ENCODE measurements around the gene SHB. TPM values are rescaled to one million over a fixed set of nuclear protein-coding genes. Genes with fewer than 3 reads are reported as not detected.

SHB gene
- total RNA-seq, 8 experiments from 2014 or later, result 2.8 to 12.8 (median 8.7) TPM

GRCh38 chr9:37941253-37941652, 127.8 kb downstream of the SHB start:
- H3K4me3 ChIP-seq, result no peak overlapping the region
- peaks cover 49 to 63% of the 10 kb centered on the region in 2 donors for H3K4me1 ChIP-seq (replicated peaks in 1 of 2)
- 80 to 100% (median 100%) methylated on average over 1 to 2 of the region's 2 CpGs; no CpG with 5 or more reads in 7 of the 10 experiments for WGBS, 10 experiments
- in situ Hi-C loops (cut with MboI; ENCODE audit: low pct_unique_long_range_greater_than_20kb in 2 of 9, low sequenced_read_pairs in 9 of 9, unreplicated experiment in 9 of 9), result loop anchor here in 1 of 9 experiments (25.0 kb wide), 1 partner anchor 96 kb away; no protein-coding TSS in a partner anchor
- no peak overlapping the region for H3K27ac ChIP-seq
- ATAC-seq (replicated peaks in 6 of 8), result no peak

- in situ Hi-C loops (cut with MboI; ENCODE audit: low pct_unique_long_range_greater_than_20kb in 2 of 9, low sequenced_read_pairs in 9 of 9, unreplicated experiment in 9 of 9), result loop anchor here in 1 of 9 experiments (25.0 kb wide), 1 partner anchor 98 kb away; no protein-coding TSS in a partner anchor
- no peak overlapping the region for H3K27ac ChIP-seq
Observed at GRCh38 chr9:37939575-37940095, 129.4 kb downstream of the SHB start.

GRCh38 chr9:37938121-37938891, 130.7 kb downstream of the SHB start:
- Histone ChIP-seq H3K4me3 (no peak overlapping the region), H3K4me1 (replicated peaks in 1 of 2) (peaks cover 52 to 55% of the 10 kb centered on the region in 2 donors), H3K27ac (peak overlapping the region; percentile 52 to 81)
- peak; percentile 44 to 81 (median 73) for ATAC-seq (replicated peaks in 6 of 8)
- WGBS, 10 experiments, result 0 to 59% (median 39%) methylated on average over 1 to 10 of the region's 22 CpGs; no CpG with 5 or more reads in 2 of the 10 experiments
- in situ Hi-C loops (cut with MboI; ENCODE audit: low pct_unique_long_range_greater_than_20kb in 2 of 9, low sequenced_read_pairs in 9 of 9, unreplicated experiment in 9 of 9), result loop anchor here in 1 of 9 experiments (25.0 kb wide), 1 partner anchor 99 kb away; no protein-coding TSS in a partner anchor

More at GRCh38 chr9:37939575-37940095, 129.4 kb downstream of the SHB start:
- ATAC-seq (replicated peaks in 6 of 8), result no peak
- H3K4me3 ChIP-seq, result no peak overlapping the region
- peaks cover 52 to 63% of the 10 kb centered on the region in 2 donors for H3K4me1 ChIP-seq (replicated peaks in 1 of 2)
- WGBS, 10 experiments, result 71 to 100% (median 88%) methylated on average over 1 to 5 of the region's 6 CpGs; no CpG with 5 or more reads in 4 of the 10 experiments

GRCh38 chr9:37937366-37937765, 131.7 kb downstream of the SHB start:
- in situ Hi-C loops (cut with MboI; ENCODE audit: low pct_unique_long_range_greater_than_20kb in 2 of 9, low sequenced_read_pairs in 9 of 9, unreplicated experiment in 9 of 9), result loop anchor here in 1 of 9 experiments (25.0 kb wide), 1 partner anchor 100 kb away; no protein-coding TSS in a partner anchor
- Histone ChIP-seq H3K4me3 (no peak overlapping the region), H3K27ac (peak overlapping the region; percentile 21 to 81), H3K4me1 (replicated peaks in 1 of 2) (peaks cover 45 to 46% of the 10 kb centered on the region in 2 donors)
- peak in 1 of 8 experiments; percentile 44 for ATAC-seq (replicated peaks in 6 of 8)
- WGBS, 10 experiments, result 40 to 88% (median 71%) methylated on average over 1 to 9 of the region's 9 CpGs; no CpG with 5 or more reads in 1 of the 10 experiments

- Histone ChIP-seq H3K4me1 (replicated peaks in 1 of 2) (peaks cover 41 to 42% of the 10 kb centered on the region in 2 donors), H3K4me3 (no peak overlapping the region), H3K27ac (peak overlapping the region in 1 of 2 donors; percentile 81)
- 10 to 57% (median 31%) methylated on average over 2 to 4 of the region's 4 CpGs; no CpG with 5 or more reads in 2 of the 10 experiments for WGBS, 10 experiments
- in situ Hi-C loops (cut with MboI; ENCODE audit: low pct_unique_long_range_greater_than_20kb in 2 of 9, low sequenced_read_pairs in 9 of 9, unreplicated experiment in 9 of 9), result loop anchor here in 1 of 9 experiments (25.0 kb wide), 1 partner anchor 100 kb away; no protein-coding TSS in a partner anchor
- peak; percentile 48 to 75 (median 62) for ATAC-seq (replicated peaks in 6 of 8)
Observed at GRCh38 chr9:37936965-37937364, 132.1 kb downstream of the SHB start.

GRCh38 chr9:37936376-37936775, 132.7 kb downstream of the SHB start:
- in situ Hi-C loops (cut with MboI; ENCODE audit: low pct_unique_long_range_greater_than_20kb in 2 of 9, low sequenced_read_pairs in 9 of 9, unreplicated experiment in 9 of 9), result loop anchor here in 1 of 9 experiments (25.0 kb wide), 1 partner anchor 101 kb away; no protein-coding TSS in a partner anchor
- Histone ChIP-seq H3K4me3 (no peak overlapping the region), H3K4me1 (replicated peaks in 1 of 2) (peaks cover 35 to 36% of the 10 kb centered on the region in 2 donors), H3K27ac (no peak overlapping the region)
- no peak for ATAC-seq (replicated peaks in 6 of 8)
- WGBS, 10 experiments, result 0 to 100% (median 82%) methylated on average over 1 to 5 of the region's 5 CpGs; no CpG with 5 or more reads in 3 of the 10 experiments

- Histone ChIP-seq H3K4me3 (no peak overlapping the region), H3K4me1 (replicated peaks in 1 of 2) (peaks cover 30 to 34% of the 10 kb centered on the region in 2 donors), H3K27ac (no peak overlapping the region)
- in situ Hi-C loops (cut with MboI; ENCODE audit: low pct_unique_long_range_greater_than_20kb in 2 of 9, low sequenced_read_pairs in 9 of 9, unreplicated experiment in 9 of 9), result loop anchor here in 1 of 9 experiments (25.0 kb wide), 1 partner anchor 102 kb away; no protein-coding TSS in a partner anchor
- 0 to 98% (median 79%) methylated on average over 1 to 8 of the region's 14 CpGs; no CpG with 5 or more reads in 4 of the 10 experiments for WGBS, 10 experiments
- no peak for ATAC-seq (replicated peaks in 6 of 8)
Observed at GRCh38 chr9:37935096-37935495, 133.9 kb downstream of the SHB start.

- Histone ChIP-seq H3K27ac (no peak overlapping the region), H3K4me1 (replicated peaks in 1 of 2) (peaks cover 26 to 31% of the 10 kb centered on the region in 2 donors), H3K4me3 (no peak overlapping the region)
- ATAC-seq (replicated peaks in 6 of 8), result peak in 1 of 8 experiments; percentile 56
- in situ Hi-C loops (cut with MboI; ENCODE audit: low pct_unique_long_range_greater_than_20kb in 2 of 9, low sequenced_read_pairs in 9 of 9, unreplicated experiment in 9 of 9), result loop anchor here in 1 of 9 experiments (25.0 kb wide), 1 partner anchor 106 kb away; no protein-coding TSS in a partner anchor
- 82 to 100% (median 100%) methylated on average over 2 to 5 of the region's 5 CpGs for WGBS, 10 experiments
Observed at GRCh38 chr9:37931592-37931991, 137.4 kb downstream of the SHB start.

- no peak for ATAC-seq (replicated peaks in 6 of 8)
- Histone ChIP-seq H3K4me1 (replicated peaks in 1 of 2) (peaks cover 38 to 42% of the 10 kb centered on the region in 2 donors), H3K4me3 (no peak overlapping the region), H3K27ac (no peak overlapping the region)
- WGBS, 10 experiments, result 69 to 100% (median 85%) methylated on average over 1 to 6 of the region's 11 CpGs; no CpG with 5 or more reads in 5 of the 10 experiments
- in situ Hi-C loops (cut with MboI; ENCODE audit: low pct_unique_long_range_greater_than_20kb in 2 of 9, low sequenced_read_pairs in 9 of 9, unreplicated experiment in 9 of 9), result loop anchor here in 1 of 9 experiments (25.0 kb wide), 1 partner anchor 108 kb away; no protein-coding TSS in a partner anchor
Observed at GRCh38 chr9:37929441-37929895, 139.6 kb downstream of the SHB start.

GRCh38 chr9:37928552-37929430, 140.2 kb downstream of the SHB start:
- Histone ChIP-seq H3K4me3 (no peak overlapping the region), H3K27ac (peak overlapping the region in 1 of 2 donors; percentile 41), H3K4me1 (replicated peaks in 1 of 2) (peaks cover 45 to 49% of the 10 kb centered on the region in 2 donors)
- WGBS, 10 experiments, result 76 to 100% (median 90%) methylated on average over 1 to 8 of the region's 20 CpGs; no CpG with 5 or more reads in 3 of the 10 experiments
- in situ Hi-C loops (cut with MboI; ENCODE audit: low pct_unique_long_range_greater_than_20kb in 2 of 9, low sequenced_read_pairs in 9 of 9, unreplicated experiment in 9 of 9), result loop anchor here in 1 of 9 experiments (25.0 kb wide), 1 partner anchor 109 kb away; no protein-coding TSS in a partner anchor
- ATAC-seq (replicated peaks in 6 of 8), result no peak

GRCh38 chr9:37927601-37928551, 141.2 kb downstream of the SHB start:
- Histone ChIP-seq H3K4me3 (no peak overlapping the region), H3K4me1 (replicated peaks in 1 of 2) (peaks cover 54 to 58% of the 10 kb centered on the region in 2 donors), H3K27ac (peak overlapping the region in 1 of 2 donors; percentile 41)
- 0 to 100% (median 75%) methylated on average over 1 to 9 of the region's 13 CpGs; no CpG with 5 or more reads in 2 of the 10 experiments for WGBS, 10 experiments
- in situ Hi-C loops (cut with MboI; ENCODE audit: low pct_unique_long_range_greater_than_20kb in 2 of 9, low sequenced_read_pairs in 9 of 9, unreplicated experiment in 9 of 9), result loop anchor here in 1 of 9 experiments (25.0 kb wide), 1 partner anchor 109 kb away; no protein-coding TSS in a partner anchor
- peak in 4 of 8 experiments; percentile 3 to 29 (median 23) for ATAC-seq (replicated peaks in 6 of 8)
